ENCODE measurements around the gene PLXNA4. TPM values are rescaled to one million over a fixed set of nuclear protein-coding genes. Genes with fewer than 3 reads are reported as not detected.

The PLXNA4 gene, protein sequence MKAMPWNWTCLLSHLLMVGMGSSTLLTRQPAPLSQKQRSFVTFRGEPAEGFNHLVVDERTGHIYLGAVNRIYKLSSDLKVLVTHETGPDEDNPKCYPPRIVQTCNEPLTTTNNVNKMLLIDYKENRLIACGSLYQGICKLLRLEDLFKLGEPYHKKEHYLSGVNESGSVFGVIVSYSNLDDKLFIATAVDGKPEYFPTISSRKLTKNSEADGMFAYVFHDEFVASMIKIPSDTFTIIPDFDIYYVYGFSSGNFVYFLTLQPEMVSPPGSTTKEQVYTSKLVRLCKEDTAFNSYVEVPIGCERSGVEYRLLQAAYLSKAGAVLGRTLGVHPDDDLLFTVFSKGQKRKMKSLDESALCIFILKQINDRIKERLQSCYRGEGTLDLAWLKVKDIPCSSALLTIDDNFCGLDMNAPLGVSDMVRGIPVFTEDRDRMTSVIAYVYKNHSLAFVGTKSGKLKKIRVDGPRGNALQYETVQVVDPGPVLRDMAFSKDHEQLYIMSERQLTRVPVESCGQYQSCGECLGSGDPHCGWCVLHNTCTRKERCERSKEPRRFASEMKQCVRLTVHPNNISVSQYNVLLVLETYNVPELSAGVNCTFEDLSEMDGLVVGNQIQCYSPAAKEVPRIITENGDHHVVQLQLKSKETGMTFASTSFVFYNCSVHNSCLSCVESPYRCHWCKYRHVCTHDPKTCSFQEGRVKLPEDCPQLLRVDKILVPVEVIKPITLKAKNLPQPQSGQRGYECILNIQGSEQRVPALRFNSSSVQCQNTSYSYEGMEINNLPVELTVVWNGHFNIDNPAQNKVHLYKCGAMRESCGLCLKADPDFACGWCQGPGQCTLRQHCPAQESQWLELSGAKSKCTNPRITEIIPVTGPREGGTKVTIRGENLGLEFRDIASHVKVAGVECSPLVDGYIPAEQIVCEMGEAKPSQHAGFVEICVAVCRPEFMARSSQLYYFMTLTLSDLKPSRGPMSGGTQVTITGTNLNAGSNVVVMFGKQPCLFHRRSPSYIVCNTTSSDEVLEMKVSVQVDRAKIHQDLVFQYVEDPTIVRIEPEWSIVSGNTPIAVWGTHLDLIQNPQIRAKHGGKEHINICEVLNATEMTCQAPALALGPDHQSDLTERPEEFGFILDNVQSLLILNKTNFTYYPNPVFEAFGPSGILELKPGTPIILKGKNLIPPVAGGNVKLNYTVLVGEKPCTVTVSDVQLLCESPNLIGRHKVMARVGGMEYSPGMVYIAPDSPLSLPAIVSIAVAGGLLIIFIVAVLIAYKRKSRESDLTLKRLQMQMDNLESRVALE (N-terminal part only)
- 10 to 100 TPM in 9 of 10 donors, 1 to 10 TPM in 1; 7.4 to 17.0 (median 12.5) TPM for total RNA-seq
- 1 to 10 TPM in 1 of 2 donors, under 1 TPM in 1; 0.83 to 5.0 TPM for polyA plus RNA-seq
- long read RNA-seq, donor 1, partial matches to known transcripts: 4 of 8 reads
- long read RNA-seq, donor 1, other reads (novel, unspliced or antisense): 3 of 8 reads
- long read RNA-seq, donor 2, partial matches to known transcripts: 8 of 15 reads
- long read RNA-seq, donor 2, other reads (novel, unspliced or antisense): 7 of 15 reads
- long read RNA-seq, donor 3, partial matches to known transcripts: 15 of 30 reads
- long read RNA-seq, donor 3, other reads (novel, unspliced or antisense): 15 of 30 reads

DNA sequence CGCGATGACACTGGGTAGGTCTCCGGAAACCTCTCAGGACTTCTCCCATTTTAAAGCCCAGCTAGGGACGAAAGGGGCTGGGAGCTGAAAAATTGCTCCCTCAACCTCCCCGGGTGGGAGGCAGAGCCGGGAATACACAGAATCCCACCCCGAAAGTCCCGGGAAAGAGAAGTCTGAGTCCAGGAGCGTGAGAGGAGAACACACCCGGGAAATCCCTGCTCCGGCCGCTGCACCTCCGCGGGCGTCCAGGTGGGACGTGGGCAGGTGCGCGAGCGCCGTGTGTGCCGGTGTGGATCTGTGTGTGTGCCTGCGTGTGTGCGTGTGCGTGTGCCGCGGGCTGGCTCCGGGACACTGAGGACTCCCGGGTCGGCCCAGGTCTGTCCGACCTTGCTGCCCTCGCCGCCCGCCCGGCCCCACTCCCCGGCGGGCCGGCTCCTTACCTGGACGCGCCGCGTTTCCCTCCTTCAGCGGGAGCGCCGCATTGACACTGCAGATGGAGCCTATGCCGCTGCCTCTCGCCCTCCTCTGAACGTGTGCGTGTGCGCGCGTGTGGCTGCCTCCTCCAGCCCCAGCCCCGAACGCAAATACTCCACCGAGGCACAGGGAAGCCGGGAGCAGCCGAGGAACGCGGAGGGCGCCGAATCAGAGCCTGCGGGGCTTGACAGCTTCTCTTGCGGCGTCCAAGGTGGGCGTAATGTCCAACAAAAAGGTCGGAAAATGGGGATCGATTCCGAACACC is at the start of gene PLXNA4:
Gene PLXNA4, minus strand, starts transcription at position 489 of the 739 bp plus-strand sequence. CDS start 67,777 bp downstream, outside the sequence.
- Histone ChIP-seq H3K4me3 (peak within 1 kb of the TSS; percentile 44 to 76 (median 62)), H3K4me1 (peaks cover 7 to 46% (median 25%) of the 10 kb centered on the region in 9 donors), H3K9me3 (no peaks in the 10 kb centered on the region), H3K36me3 (no peaks in the 10 kb centered on the region), H3K27me3 (peaks cover 0 to 76% (median 52%) of the 10 kb centered on the region in 7 donors), H3K27ac (peak within 1 kb of the TSS in 9 of 10 donors; percentile 35 to 85 (median 71))
- intact Hi-C loops (cut with DNase I): loop anchor here (1.0 to 10.0 kb wide), 15 partner anchors 59 to 884 kb away; no protein-coding TSS in a partner anchor
- ATAC-seq (peak; percentile 2 to 54 (median 12)), DNase-seq (peak in 1 of 2 donors; percentile 25)
- WGBS, 2 donors: 0 to 1% methylated on average over 66 to 67 of the region's 67 CpGs
- TF ChIP-seq, protein P1, sequence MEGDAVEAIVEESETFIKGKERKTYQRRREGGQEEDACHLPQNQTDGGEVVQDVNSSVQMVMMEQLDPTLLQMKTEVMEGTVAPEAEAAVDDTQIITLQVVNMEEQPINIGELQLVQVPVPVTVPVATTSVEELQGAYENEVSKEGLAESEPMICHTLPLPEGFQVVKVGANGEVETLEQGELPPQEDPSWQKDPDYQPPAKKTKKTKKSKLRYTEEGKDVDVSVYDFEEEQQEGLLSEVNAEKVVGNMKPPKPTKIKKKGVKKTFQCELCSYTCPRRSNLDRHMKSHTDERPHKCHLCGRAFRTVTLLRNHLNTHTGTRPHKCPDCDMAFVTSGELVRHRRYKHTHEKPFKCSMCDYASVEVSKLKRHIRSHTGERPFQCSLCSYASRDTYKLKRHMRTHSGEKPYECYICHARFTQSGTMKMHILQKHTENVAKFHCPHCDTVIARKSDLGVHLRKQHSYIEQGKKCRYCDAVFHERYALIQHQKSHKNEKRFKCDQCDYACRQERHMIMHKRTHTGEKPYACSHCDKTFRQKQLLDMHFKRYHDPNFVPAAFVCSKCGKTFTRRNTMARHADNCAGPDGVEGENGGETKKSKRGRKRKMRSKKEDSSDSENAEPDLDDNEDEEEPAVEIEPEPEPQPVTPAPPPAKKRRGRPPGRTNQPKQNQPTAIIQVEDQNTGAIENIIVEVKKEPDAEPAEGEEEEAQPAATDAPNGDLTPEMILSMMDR (IDR thresholded peaks at IDR 0.05): no peak

DNA sequence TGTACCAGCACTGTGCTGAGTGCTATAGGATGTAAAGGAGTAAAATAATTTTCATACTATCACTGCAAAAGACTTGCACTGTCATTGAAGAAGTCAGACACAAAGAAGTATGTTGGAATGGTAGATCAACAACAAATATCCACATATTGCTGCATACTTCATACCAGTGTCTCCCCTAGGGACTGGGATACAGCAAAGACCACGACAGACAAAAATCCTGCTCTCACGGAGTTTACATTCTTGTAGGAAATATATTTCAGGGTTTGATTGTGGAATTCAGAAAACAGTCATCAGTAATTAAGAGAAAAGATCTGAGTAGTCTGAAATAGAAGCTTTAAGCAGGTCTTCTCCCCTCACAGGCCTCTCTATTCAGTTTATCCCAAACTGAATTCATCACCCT is 49.4 kb upstream of the PLXNA4 start:
- ATAC-seq: no peak
- TF ChIP-seq, protein P1 (IDR thresholded peaks at IDR 0.05): no peak

DNA sequence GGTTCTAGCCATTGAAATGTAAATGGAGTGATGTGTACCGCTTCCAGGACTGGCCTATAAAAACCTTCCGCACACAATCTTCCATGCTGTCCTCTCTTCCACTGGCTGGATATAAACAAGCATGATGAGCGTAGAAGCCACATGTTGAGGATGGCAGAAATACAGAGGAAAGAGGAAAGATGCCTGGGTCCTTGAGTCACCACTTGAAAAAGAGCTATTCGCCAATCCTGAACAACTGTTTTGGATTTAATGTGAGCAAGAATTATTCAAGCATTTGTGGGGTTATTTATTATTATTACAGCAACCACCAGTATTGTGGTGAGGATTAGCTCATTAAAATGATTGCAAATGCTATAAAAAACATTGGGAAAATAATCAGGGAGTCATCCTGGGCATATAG is 45.8 kb upstream of the PLXNA4 start:
- Histone ChIP-seq H3K4me3 (no peak overlapping the region), H3K36me3 (no peaks in the 10 kb centered on the region), H3K27me3 (no peaks in the 10 kb centered on the region), H3K4me1 (no peaks in the 10 kb centered on the region), H3K9me3 (no peaks in the 10 kb centered on the region), H3K27ac (no peak overlapping the region)
- TF ChIP-seq, protein P1 (IDR thresholded peaks at IDR 0.05): no peak
- DNase-seq (no peak), ATAC-seq (no peak)
- intact Hi-C loops (cut with DNase I): no loop called here
- 93 to 94% methylated on average over 4 of the region's 4 CpGs for WGBS, 2 donors

More for the DNA sequence above, 49.4 kb upstream of the PLXNA4 start:
- 77 to 80% methylated on average over 2 of the region's 2 CpGs for WGBS, 2 donors
- intact Hi-C loops (cut with DNase I): no loop called here
- Histone ChIP-seq H3K4me3 (no peak overlapping the region), H3K9me3 (no peaks in the 10 kb centered on the region), H3K27me3 (no peaks in the 10 kb centered on the region), H3K36me3 (no peaks in the 10 kb centered on the region), H3K4me1 (no peaks in the 10 kb centered on the region), H3K27ac (no peak overlapping the region)
- DNase-seq: no peak

All from heart right ventricle (tissue), 16 donors.